ENCODE measurements around the gene PPP1R12A.

The PPP1R12A gene

DNA sequence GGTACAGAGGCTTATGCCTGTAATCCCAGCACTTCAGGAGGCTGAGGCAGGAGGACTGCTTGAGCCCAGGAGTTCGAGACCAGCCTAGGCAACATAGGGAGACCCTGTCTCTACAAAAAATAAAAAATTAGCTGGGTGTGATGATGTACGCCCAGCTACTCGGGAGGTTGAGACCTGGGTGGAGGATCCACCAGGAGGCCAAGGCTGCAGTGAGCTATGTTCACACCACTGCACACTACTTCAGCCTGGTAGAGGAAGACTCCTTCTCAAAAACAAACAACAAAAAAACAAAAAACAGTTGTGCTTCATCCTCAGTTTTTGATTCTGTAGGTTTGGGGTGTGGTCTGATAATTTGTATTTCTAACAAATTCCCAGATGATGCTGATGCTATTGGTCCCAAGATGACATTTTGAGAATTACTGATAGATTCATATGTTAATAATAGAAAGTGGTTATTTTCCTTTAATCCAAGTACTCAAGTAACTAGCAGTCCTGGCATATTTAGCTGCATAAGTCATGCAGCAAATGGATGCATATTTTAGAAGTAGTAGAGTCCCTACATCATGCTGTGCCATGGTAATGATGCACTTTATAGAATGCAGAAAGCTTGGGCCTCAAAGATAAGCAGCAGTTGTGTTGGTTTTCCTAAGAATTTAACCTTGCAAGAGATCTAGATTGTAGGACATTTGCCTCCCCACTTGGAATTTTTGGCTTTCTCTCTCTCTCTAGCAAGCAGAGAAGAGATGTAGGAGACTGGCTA lies 168.0 kb downstream of the PPP1R12A start:
- no peak for DNase-seq (ENCODE audit: low read depth)

DNA sequence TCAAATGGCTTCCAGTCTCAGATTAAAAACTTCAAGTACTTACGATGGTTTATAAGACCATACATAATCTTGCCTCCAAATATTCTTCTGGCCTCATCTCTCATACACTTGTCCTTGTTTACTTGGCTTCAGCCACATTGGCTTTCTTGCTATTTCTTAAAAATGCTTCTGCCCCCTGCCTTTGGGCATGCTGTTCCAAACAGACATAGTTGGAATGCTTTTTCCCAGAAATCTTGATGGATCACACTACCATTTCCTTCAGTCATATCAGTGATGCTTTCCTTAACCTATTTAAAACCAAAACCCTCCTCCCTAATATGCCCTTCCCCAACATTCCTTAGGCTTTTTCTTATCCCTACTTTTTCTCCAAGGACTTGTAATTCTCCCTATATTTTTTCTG lies 169.7 kb downstream of the PPP1R12A start:
- DNase-seq (ENCODE audit: low read depth) = no peak

DNA sequence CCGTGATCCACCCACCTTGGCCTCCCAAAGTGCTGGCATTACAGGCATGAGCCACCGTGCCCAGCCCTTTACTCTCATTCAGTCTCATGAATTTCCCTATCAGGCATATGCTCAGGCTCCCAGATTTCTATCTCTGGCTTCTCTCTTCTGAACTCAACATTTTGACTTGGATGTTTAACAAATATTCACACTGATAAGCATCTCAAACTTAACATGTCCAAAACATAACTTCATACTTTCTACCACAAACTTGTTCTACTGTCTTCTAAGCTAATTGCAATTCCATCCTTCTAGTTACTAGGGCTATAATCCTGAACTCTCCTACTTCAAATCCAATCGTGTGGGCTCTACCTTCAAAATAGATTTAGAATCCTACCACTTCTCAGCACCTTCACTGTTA lies 170.3 kb downstream of the PPP1R12A start:
- DNase-seq (ENCODE audit: low read depth) = no peak

DNA sequence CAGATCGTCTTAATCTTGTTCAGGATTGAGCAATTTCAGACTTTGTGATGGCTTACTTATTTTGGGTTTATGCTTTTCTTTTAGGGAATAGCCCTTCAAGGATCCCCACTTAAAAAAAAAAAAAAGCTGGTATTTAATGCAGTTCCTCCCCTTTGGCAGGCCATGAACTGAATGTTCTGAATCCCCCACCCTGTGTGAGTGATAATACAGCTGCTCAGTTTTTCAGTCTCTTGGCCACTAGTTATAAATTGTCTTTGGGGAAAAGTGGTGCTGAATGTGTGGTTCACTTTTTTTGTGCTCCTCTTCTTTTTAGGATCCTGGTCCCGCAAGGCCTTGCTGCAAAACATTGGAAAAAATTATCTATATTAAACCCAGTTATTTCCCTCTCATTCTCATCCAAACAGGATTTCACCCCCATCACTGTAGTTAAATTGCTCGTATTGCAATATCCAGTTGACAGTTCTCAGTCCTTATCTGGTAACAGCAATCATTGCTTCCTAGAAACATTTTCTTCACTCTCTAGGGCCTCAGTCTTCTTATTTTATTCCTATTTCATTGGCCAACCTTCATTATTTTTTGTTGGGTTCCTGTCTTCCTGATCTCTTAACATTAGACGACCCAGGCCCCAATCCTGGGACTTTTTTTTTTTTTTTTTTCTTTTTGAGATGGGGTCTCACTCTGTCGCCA lies 171.0 kb downstream of the PPP1R12A start:
- DNase-seq (ENCODE audit: low read depth) = no peak

DNA sequence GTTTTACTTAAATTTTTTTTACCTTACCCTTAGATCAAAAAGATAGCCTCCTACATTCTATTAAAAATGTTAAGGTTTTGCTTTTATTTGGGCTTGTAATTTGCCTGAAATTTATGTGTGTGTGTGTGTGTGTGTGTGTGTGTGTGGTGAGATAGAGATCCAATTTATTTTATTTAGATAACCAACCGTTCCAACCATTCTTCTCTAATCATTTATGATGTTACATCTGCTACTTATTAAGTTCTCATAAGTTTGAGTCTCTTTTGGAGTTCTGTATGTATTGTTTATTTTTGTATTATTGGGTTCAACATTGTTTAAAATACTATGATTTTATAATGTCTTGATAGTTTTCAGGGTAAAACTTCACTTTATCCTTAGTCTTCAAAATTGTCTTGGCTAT lies 173.6 kb downstream of the PPP1R12A start:
- DNase-seq (ENCODE audit: low read depth) = no peak

DNA sequence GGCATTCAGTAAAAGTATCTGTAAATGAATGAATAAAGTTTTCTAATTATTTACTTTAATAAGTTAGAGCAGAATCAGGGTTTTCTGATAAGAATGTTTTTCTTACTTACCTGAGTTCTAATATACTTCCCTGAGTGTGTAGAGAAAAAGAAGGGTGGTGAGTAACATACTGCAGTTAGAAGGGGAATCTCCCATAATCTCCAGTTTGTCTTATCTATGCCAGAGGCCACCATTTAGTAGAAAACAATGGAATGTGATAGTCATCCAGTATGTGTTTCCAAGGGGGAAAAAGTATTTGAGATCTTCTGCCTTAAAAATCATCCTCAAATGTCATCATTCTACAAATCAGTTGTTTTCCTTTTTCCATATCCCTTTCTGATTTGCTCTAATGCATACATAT lies 187.6 kb downstream of the PPP1R12A start:
- no peak for DNase-seq (ENCODE audit: low read depth)

DNA sequence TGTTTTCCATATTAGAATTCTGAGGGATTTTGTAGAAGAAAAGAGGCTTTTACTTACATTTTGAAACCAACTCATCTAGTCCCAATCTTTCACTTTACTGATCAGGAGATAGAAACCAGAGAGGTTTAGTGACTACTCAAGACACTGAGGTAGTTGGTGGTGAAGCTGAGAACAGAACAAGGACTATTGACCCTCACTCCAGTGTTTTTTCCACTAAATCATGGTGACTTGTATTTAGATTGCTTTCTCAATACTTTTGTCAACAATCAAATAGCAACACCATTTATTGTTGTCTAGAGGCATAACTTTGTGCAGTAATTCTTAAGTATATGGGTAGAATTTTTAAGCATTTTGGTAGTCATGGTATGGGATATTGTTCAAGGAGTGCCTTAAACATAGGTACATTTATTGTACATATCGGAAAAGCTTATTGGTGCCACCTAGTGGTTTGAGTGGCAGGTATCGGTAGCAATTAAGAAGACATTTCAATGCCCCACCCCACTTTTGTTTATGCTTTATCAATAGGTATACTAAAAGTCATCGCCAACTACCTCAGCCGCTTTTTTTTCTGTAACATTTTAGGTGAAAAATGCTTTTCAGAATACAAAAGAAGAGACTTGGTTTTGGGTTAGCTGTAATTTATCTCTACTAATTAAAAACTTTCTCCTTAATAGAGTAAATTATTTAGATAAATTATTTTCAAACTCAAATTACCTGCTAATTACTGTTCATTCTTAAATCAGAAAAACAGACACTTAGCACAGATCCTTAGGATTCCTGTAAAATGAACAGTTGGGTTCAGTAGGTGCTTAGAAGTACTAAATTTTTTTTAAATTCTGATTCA lies 196.8 kb downstream of the PPP1R12A start:
- no peak for DNase-seq (ENCODE audit: low read depth)

DNA sequence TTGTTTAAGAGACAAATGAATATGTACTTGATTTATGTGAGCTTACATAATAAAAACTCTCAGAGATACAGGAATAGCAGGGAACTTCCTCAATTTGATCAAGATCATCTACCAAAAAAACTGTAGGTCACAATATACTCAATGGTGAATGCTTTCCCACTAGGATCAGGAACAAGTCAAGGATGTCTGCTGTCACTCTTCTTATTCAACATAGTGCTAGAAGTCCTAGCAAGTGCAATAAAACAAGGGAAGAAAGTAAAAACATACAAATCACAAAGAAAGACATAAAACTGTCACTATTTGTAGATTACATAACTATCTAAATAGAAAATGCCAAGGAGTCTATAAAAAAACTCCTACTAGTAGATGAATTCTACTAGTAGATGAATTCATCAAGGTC lies 202.3 kb downstream of the PPP1R12A start:
- no peak for DNase-seq (ENCODE audit: low read depth)

DNA sequence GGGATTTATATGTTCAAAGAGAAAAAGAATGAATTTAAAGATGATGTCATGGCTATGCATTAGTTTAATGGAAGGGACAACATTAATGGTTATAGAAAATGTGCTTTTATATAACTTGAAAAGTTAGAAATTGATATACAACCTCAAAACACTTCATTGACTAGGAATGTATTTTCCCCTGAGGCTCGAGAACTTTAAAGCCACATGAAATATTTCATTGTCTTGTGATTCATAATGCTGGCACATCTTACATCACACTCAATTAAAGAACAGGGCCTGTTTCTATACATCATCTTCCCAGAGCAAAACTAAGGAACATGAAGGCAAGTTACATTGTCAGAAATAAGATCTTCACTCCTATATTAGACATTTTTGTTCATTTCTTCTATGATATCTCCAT lies 208.9 kb downstream of the PPP1R12A start:
- DNase-seq (ENCODE audit: low read depth) = no peak
